Karpas-422 (cell line): ENCODE results near the gene PRUNE1. TPM values are rescaled to one million over a fixed set of nuclear protein-coding genes. Genes with fewer than 3 reads are reported as not detected.

Experiments
- DNase-seq: peaks from one replicate; pipeline ENCODE4 v3.0.0-alpha.2; 2015
- H2AFZ ChIP-seq: fragments of 200-600 bp; sonication (generic); 2 replicates; pipeline ENCODE4 v1.6.1; 2014; ENCODE audit warnings: antibody characterized with exemption, low read length, mixed read lengths
- H3K27ac ChIP-seq: fragments of 200-600 bp; sonication (generic); 2 replicates; pipeline ENCODE4 v1.5.1; 2014; ENCODE audit warnings: mild to moderate bottlenecking, low read length, moderate library complexity
- H3K27me3 ChIP-seq: fragments of 200-600 bp; sonication (generic); 2 replicates; pipeline ENCODE4 v1.6.1; 2014; ENCODE audit warnings: low read length, mixed read lengths
- H3K36me3 ChIP-seq: fragments of 200-600 bp; sonication (generic); 2 replicates; pipeline ENCODE4 v1.6.1; 2014; ENCODE audit warnings: low read length, mixed read lengths; ENCODE audit not compliant: insufficient read depth
- H3K4me1 ChIP-seq: fragments of 200-600 bp; sonication (generic); 2 replicates; pipeline ENCODE4 v1.6.1; 2014; ENCODE audit warnings: mild to moderate bottlenecking, low read length, mixed read lengths
- H3K4me2 ChIP-seq: fragments of 200-600 bp; sonication (generic); 2 replicates; pipeline ENCODE4 v1.6.1; 2014; ENCODE audit warnings: low read length, low read depth, mild to moderate bottlenecking; ENCODE audit not compliant: poor library complexity, severe bottlenecking
- H3K4me3 ChIP-seq: fragments of 200-600 bp; sonication (generic); 2 replicates; pipeline ENCODE4 v1.5.1; 2014; ENCODE audit warnings: mild to moderate bottlenecking, antibody characterized with exemption, low read length, mixed read lengths
- H3K79me2 ChIP-seq: fragments of 200-600 bp; sonication (generic); 2 replicates; pipeline ENCODE4 v1.6.1; 2014; ENCODE audit warnings: mild to moderate bottlenecking, low read length, mixed read lengths
- H3K9ac ChIP-seq: fragments of 200-600 bp; sonication (generic); 2 replicates; pipeline ENCODE4 v1.6.0; 2014; ENCODE audit warnings: low read length
- H3K9me2 ChIP-seq: fragments of 200-600 bp; sonication (generic), shearing (Covaris generic); replicated peaks from 2 replicates; pipeline ENCODE4 v1.6.0; 2014; ENCODE audit warnings: mild to moderate bottlenecking, low read length, moderate library complexity; ENCODE audit not compliant: insufficient read depth
- H3K9me3 ChIP-seq: fragments of 300-700, 200-600 bp; sonication (generic); 2 replicates; pipeline ENCODE4 v1.6.1; 2014; ENCODE audit warnings: low read length, mixed read lengths
- H4K20me1 ChIP-seq: fragments of 200-600 bp; sonication (generic); 2 replicates; pipeline ENCODE4 v1.6.1; 2014; ENCODE audit warnings: mild to moderate bottlenecking, antibody characterized with exemption, low read length, low read depth; ENCODE audit not compliant: insufficient read depth
- total RNA-seq: library from RNA; depleted of rRNA; stranded (reverse); fragments of >200 nt; shearing (Covaris generic); gene quantifications from 2 replicates; pipeline ENCODE4 v1.2.3, GENCODE V29; 2014; ENCODE audit warnings: low replicate concordance

PRUNE1 gene
- total RNA-seq, 1 experiment from 2014 or later = 28.8 TPM

DNA sequence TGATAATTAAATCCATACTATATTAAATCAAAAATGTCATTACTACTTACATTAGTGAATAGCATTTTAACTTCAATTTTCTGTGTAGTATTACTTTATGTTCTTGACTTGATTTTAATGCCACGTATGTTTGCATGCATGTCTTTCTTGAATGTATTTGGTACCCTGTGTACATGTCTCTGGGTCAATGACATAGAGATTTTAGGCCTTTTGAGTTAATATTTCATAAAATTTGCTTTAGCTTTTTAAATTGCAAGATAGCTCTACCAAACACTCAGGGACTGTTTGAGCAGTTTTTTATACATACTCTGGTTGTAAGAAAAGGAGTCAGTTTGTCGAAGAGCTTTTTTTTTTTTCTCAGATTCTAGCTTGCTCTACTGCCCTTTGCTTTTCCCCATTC lies 53.5 kb downstream of the PRUNE1 start:
- Histone ChIP-seq H3K9ac (peak overlapping the region; percentile 88), H3K27ac (peak overlapping the region; percentile 77), H3K9me2 (no peaks in the 10 kb centered on the region), H4K20me1 (peaks cover 19% of the 10 kb centered on the region), H3K9me3 (no peaks in the 10 kb centered on the region), H3K27me3 (no peaks in the 10 kb centered on the region), H3K4me2 (peak overlapping the region; percentile 95), H3K4me1 (peaks cover 50% of the 10 kb centered on the region), H2AFZ (no peak overlapping the region), H3K79me2 (peaks cover 95% of the 10 kb centered on the region), H3K4me3 (peak overlapping the region; percentile 80), H3K36me3 (peaks cover 7% of the 10 kb centered on the region; the same call in 1 of the 2 replicates)
- DNase-seq = no peak

DNA sequence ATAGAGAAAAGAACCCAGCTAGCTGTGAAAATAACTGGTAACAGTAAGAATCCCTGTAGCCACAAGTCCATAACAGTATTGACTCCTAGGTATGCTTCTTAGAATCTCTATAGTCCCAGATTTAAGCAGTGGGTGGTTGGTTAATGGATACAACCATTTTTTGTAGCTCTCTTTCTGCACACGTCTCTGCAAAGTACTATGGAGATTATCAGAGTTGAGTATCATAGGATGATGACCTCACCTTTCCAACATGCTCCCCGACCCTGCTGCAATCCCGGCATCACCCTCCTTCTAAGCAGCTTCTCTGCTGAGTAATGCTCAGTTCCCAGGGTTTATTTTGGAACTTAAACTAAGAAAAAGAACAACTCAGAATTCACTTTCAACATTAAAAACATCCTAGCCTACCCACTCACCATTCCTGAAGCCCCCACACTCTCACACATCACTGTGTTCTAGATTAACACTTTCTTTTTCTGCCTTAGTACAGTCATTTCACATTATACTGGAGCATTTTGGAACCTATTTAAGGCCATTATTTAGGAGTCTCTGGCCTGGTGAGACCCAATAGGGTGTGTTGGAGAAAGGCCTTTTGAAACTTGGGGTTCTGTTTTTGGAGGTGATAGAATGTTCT lies 54.6 kb downstream of the PRUNE1 start:
- Histone ChIP-seq H3K27ac (no peak overlapping the region), H2AFZ (no peak overlapping the region), H3K9me3 (no peaks in the 10 kb centered on the region), H3K4me2 (peak overlapping the region; percentile 5), H3K9me2 (no peaks in the 10 kb centered on the region), H3K36me3 (peaks cover 5% of the 10 kb centered on the region; the same call in 1 of the 2 replicates), H4K20me1 (peaks cover 8% of the 10 kb centered on the region), H3K9ac (no peak overlapping the region), H3K79me2 (peaks cover 93% of the 10 kb centered on the region), H3K27me3 (no peaks in the 10 kb centered on the region), H3K4me1 (peaks cover 45% of the 10 kb centered on the region), H3K4me3 (no peak overlapping the region)
- DNase-seq = no peak

DNA sequence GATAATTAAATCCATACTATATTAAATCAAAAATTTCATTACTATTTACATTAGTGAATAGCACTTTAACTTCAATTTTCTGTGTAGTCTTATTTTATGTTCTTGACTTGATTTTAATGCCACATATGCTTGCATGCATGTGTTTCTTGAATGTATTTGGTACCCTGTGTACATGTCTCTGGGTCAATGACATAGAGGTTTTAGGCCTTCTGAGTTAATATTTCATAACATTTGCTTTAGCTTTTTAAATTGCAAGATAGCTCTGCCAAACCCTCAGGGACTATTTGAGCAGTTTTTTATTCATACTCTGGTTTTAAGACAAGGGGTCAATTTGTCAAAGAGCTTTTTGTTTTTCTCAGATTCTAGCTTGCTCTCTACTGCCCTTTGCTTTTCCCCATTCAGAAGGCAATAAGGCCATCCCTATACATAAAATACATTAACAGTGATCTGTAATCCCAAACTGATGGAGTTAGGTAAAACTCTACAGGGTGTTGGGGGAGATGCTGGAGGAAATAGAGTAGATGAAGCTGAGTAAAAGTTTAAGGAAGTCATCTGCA lies 56.9 kb downstream of the PRUNE1 start:
- peak overlapping the region; percentile 32 for H3K27ac ChIP-seq
- DNase-seq = no peak
- no peak overlapping the region for H2AFZ ChIP-seq
- no peak overlapping the region for H3K9ac ChIP-seq
- H3K27me3 ChIP-seq = no peaks in the 10 kb centered on the region
- no peak overlapping the region for H3K4me3 ChIP-seq
- H3K79me2 ChIP-seq = peaks cover 85% of the 10 kb centered on the region
- H3K9me2 ChIP-seq = no peaks in the 10 kb centered on the region
- peaks cover 52% of the 10 kb centered on the region for H3K4me1 ChIP-seq
- H3K9me3 ChIP-seq = no peaks in the 10 kb centered on the region
- no peaks in the 10 kb centered on the region for H4K20me1 ChIP-seq
- H3K4me2 ChIP-seq = no peak overlapping the region
- H3K36me3 ChIP-seq = peaks cover 8% of the 10 kb centered on the region; the same call in 1 of the 2 replicates

DNA sequence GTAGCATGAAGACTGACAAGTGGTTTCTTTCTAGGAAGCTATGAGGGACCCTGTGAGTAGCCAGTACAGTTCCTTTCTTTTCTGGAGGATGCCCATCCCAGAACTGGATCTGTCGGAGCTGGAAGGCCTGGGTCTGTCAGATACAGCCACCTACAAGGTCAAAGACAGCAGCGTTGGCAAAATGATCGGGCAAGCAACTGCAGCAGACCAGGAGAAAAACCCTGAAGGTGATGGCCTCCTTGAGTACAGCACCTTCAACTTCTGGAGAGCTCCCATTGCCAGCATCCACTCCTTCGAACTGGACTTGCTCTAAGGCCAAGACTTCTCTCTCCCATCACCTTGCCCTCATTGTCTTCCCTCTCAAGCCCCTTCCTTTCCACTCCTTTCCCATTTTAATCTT lies 58.9 kb downstream of the PRUNE1 start:
- Histone ChIP-seq H4K20me1 (no peaks in the 10 kb centered on the region), H3K9me2 (no peaks in the 10 kb centered on the region), H3K4me3 (no peak overlapping the region), H3K27ac (no peak overlapping the region), H2AFZ (no peak overlapping the region), H3K4me2 (no peak overlapping the region), H3K9me3 (no peaks in the 10 kb centered on the region), H3K36me3 (peaks cover 8% of the 10 kb centered on the region; the same call in 1 of the 2 replicates), H3K9ac (no peak overlapping the region), H3K4me1 (peaks cover 43% of the 10 kb centered on the region), H3K27me3 (no peaks in the 10 kb centered on the region), H3K79me2 (peaks cover 69% of the 10 kb centered on the region)
- no peak for DNase-seq

GRCh38 chr1:151069103-151069486 lies 60.8 kb downstream of the PRUNE1 start:
- Histone ChIP-seq H3K4me3 (peak overlapping the region; percentile 92; the same call in 1 of the 2 replicates), H3K9me3 (no peaks in the 10 kb centered on the region), H4K20me1 (no peaks in the 10 kb centered on the region), H3K4me1 (peaks cover 39% of the 10 kb centered on the region), H3K4me2 (peak overlapping the region; percentile 95), H3K27me3 (no peaks in the 10 kb centered on the region), H3K9me2 (no peaks in the 10 kb centered on the region), H3K79me2 (peaks cover 56% of the 10 kb centered on the region), H3K9ac (peak overlapping the region; percentile 27; the same call in 1 of the 2 replicates), H3K27ac (peak overlapping the region; percentile 41), H2AFZ (no peak overlapping the region), H3K36me3 (peaks cover 3% of the 10 kb centered on the region; the same call in 1 of the 2 replicates)
- no peak for DNase-seq

GRCh38 chr1:151070474-151071276 lies 62.4 kb downstream of the PRUNE1 start, which contains the start of gene GABPB2:
GABPB2 (plus strand) TSS chr1:151070761; CDS start chr1:151088190, 17,429 bp downstream.
- peaks cover 41% of the 10 kb centered on the region for H3K79me2 ChIP-seq
- no peaks in the 10 kb centered on the region for H3K9me2 ChIP-seq
- H3K4me2 ChIP-seq = peak within 1 kb of the TSS; percentile 95
- H3K4me3 ChIP-seq = peak within 1 kb of the TSS; percentile 92
- peak; percentile 96 for DNase-seq
- no peaks in the 10 kb centered on the region for H4K20me1 ChIP-seq
- no peaks in the 10 kb centered on the region for H3K9me3 ChIP-seq
- H3K4me1 ChIP-seq = peaks cover 26% of the 10 kb centered on the region
- H3K36me3 ChIP-seq = peaks cover 3% of the 10 kb centered on the region; the same call in 1 of the 2 replicates
- H3K27ac ChIP-seq = peak within 1 kb of the TSS; percentile 97
- peak within 1 kb of the TSS; percentile 80 for H2AFZ ChIP-seq
- no peaks in the 10 kb centered on the region for H3K27me3 ChIP-seq
- H3K9ac ChIP-seq = peak within 1 kb of the TSS; percentile 100

- Histone ChIP-seq H3K4me2 (peak overlapping the region; percentile 95), H3K9me2 (no peaks in the 10 kb centered on the region), H3K9me3 (no peaks in the 10 kb centered on the region), H4K20me1 (no peaks in the 10 kb centered on the region), H3K79me2 (peaks cover 29% of the 10 kb centered on the region), H2AFZ (no peak overlapping the region), H3K9ac (no peak overlapping the region), H3K27ac (no peak overlapping the region), H3K4me3 (no peak overlapping the region), H3K27me3 (no peaks in the 10 kb centered on the region), H3K36me3 (peaks cover 3% of the 10 kb centered on the region; the same call in 1 of the 2 replicates), H3K4me1 (peaks cover 26% of the 10 kb centered on the region)
- no peak for DNase-seq
These were observed 64.0 kb downstream of the PRUNE1 start for GRCh38 chr1:151072224-151072623.
